HL-60/S4 (cell line): Measurements from ENCODE around the gene KIAA1549.
"Not testable (repeated sequence)": the region's sequence is repeated elsewhere in the genome, so short reads cannot be mapped to it uniquely, and the experiment has no call there.

Experiments
- in situ Hi-C: fragments of 300-500 bp; cut with MboI; formaldehyde crosslinking; loops from 2 replicates; pipeline ENCODE4 v1.14.3; 2022; ENCODE audit warnings: low sequenced_read_pairs

The KIAA1549 gene

GRCh38 chr7:138821912-138822311 lies 159.3 kb downstream of the KIAA1549 start:
- in situ Hi-C loops = no loop called here

DNA sequence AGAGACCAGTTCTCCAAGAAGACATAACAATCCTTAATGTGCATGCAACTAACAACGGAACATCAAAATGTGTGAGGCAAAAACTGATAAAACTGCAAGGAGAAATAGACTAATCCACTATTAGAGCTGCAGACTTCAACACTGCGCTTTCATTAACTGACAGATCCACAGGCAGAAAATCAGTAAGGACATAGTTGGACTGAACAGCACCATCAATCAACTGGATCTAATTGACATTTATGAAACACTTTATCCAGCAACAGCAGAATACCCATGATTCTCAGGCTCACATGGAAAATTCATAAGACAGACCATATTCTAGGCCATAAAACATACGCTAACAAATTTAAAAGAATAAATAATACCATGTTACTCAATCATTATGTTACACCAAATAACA lies 161.6 kb downstream of the KIAA1549 start:
- in situ Hi-C loops = no loop called here

GRCh38 chr7:138816650-138817049 lies 164.5 kb downstream of the KIAA1549 start:
- in situ Hi-C loops = no loop called here

- in situ Hi-C loops = no loop called here
These were observed 166.3 kb downstream of the KIAA1549 start for GRCh38 chr7:138814816-138815332.

GRCh38 chr7:138813945-138814344 lies 167.2 kb downstream of the KIAA1549 start:
- in situ Hi-C loops = no loop called here

DNA sequence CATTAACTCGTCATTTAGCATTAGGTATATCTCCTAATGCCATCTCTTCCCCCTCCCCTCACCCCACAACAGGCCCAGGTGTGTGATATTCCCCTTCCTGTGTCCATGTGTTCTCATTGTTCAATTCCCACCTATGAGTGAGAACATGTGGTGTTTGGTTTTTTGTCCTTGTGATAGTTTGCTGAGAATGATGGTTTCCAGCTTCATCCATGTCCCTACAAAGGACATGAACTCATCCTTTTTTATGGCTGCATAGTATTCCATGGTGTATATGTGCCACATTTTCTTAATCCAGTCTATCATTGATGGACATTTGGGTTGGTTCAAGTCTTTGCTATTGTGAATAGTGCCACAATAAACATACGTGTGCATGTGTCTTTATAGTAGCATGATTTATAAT lies 169.9 kb downstream of the KIAA1549 start:
- in situ Hi-C loops = not testable (repeated sequence)

DNA sequence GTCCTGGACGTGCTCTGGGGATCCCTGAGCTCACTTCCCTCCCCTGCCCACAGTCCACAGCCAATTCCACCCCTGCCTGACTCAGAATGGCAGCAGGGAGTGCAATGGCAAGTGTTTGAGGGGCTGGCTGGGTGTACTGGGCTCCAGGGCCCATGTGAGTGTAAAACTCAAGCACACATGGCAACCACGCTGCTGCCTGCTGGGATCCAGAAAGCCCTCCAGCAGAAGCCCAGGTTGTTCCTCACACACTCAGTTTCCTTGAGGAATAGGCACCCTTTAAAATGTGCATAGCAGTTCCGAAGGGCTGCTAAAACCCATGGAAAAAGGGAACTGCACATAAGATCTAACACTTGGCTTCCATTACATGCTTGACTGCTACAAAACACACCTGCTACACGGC lies 171.8 kb downstream of the KIAA1549 start:
- in situ Hi-C loops = no loop called here

GRCh38 chr7:138804618-138805017 lies 176.6 kb downstream of the KIAA1549 start:
- in situ Hi-C loops = no loop called here

DNA sequence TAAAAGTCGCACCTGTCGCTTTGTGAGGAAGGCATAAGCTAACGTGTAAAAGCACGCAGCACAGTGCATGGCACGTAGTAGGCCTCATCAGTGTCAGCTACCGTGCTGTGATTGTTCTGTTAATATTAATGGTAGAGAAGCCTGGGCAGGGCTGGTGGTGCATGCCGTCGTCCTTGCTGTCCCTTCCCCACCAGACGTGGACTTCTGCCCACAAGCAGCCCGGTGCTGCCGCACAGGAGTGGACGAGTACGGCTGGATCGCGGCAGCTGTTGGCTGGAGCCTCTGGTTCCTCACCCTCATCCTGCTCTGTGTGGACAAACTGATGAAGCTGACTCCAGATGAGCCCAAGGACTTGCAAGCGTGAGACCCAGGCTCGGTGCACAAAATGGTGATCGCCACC lies 178.5 kb downstream of the KIAA1549 start:
- in situ Hi-C loops = no loop called here

DNA sequence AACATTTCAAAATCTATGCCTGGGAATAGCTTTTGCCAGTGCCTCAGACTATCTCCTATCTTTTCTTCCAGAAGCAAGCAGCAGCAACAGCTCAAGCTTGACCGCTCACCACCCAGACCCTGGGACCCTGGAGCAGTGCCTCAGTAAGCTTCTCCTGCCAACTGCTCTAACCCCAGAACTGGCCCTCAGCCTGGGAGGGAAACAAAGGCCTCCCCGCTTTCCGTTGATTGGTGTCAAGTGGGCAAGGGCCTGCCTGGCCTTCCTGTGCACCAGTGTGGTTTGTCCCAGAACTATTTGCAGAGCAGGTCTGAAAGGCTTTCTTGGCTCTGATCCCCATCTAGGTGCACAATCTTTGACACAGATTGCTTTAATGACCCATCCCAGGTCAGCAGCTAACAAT lies 179.9 kb downstream of the KIAA1549 start:
- in situ Hi-C loops = no loop called here

DNA sequence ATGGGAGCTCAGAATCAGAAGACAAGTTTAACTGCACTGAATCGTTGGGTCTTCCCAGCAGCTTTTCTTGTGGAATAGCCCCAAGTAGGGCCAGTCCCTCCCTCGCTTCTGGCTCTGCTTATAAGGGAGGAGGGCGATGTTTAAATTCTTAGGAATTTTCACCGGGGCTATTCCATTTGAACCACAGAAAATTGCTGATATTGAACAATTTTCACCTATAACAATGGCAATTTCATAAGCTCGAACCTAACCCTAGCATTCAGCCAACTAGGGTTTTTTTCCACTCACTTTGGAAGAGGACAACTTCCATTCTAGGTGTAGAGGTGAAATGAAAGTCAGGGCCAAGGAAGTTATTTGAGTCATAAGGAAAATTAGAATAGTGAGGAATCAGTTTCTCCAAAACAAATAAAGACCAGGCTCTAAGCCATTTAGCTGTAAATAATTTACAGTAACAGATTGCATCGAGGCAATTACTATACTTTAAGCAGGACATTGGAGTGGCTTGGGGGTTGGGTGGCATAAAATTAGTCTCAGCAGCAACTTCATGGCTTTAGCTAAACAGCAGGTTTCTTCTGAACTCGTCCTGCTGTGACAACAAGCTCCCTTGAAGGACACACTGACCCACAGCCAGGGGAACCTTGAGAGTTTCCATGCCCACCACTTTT lies 181.7 kb downstream of the KIAA1549 start:
- in situ Hi-C loops = no loop called here

DNA sequence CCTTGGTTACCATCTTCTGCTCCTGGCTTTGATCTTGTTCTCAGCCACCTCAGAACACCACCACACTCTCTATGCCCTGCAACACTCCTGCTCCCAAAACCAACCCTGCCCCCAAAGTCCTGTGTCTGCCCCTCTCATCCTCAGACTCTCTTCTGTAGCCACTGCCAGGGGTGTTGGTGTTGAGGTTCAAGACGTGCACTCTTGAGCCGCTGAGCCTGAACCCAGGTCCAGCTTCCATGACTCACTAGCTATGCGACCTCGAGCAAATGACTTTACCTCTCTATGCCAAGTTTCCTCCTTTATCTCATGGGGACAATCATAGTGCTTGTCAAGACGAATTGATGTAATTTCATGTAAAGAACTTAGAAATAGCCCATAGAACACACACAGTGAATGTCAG lies 182.4 kb downstream of the KIAA1549 start:
- in situ Hi-C loops = no loop called here

DNA sequence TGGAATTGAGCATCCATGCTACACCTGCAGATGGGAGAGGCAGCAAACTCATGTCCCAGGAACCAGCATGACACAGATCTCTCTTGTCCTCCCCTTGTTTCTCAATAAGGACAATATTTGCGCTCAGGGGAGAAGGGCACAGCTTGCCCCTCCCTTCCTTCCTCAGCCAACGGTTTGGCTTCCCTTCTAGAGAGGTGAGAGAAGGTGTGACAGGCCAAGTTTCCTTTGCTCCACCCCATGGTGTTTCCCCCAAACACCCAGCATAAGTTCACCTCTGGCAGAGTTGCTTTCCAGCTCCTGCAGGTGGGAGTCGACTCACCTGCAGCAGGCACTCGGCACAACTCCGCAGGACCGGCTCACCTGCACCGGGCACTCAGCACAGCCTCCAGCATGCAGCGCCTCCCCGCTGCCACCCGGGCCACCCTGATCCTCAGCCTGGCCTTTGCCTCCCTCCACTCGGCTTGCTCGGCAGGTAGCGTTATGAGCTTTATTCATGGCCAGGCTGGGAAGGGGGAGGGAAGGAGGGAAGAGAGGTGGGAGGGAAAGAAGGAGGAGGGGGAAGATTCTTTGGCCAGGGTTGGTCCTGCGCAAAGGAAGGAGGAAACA lies 183.4 kb downstream of the KIAA1549 start, which contains the start of the genes ATP6V0A4 and TMEM213:
ATP6V0A4 (minus strand) TSS at position 482 of the 606 bp plus-strand sequence. CDS start 26,949 bp downstream, outside the sequence.
TMEM213 (plus strand) TSS at position 280 of the 606 bp plus-strand sequence; CDS start at position 391, 111 bp downstream.
- in situ Hi-C loops = no loop called here

GRCh38 chr7:138797046-138797445 lies 184.1 kb downstream of the KIAA1549 start:
- in situ Hi-C loops = not testable (repeated sequence)

- in situ Hi-C loops = no loop called here
These were observed 185.1 kb downstream of the KIAA1549 start for GRCh38 chr7:138796038-138796615.

GRCh38 chr7:138785587-138786437 lies 195.4 kb downstream of the KIAA1549 start:
- in situ Hi-C loops = no loop called here

DNA sequence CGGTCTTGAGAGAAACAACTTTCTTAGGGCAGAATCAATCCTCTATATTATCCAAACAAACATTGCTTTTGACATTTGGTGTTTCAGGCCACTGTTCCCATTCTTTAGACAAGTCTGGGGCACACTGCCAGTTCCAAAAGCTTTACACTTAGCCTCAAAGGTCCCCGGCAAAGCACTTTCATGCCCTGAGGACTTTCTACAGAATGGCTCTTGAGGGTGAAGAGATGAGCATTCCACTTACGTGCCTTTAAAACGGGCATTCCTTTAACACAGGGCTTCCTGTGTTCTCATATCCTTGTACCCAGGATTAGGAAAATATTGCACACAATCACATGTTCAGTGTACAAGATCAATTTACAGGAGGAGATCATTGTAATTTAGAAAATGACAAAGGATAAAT lies 196.5 kb downstream of the KIAA1549 start:
- in situ Hi-C loops = no loop called here
